GM19468 (cell line): Measurements from ENCODE around the gene DHX8.
A peak's percentile ranks its signal among the peaks of the same experiment; 100 is the strongest.
"Not testable (repeated sequence)": the region's sequence is repeated elsewhere in the genome, so short reads cannot be mapped to it uniquely, and the experiment has no call there.

Source experiments
- ATAC-seq: cut with Tn5 transposase; IDR thresholded peaks from one replicate; pipeline ENCODE4 v1.9.1; 2021; ENCODE audit warnings: mild to moderate bottlenecking, moderate library complexity, moderate number of reproducible peaks; ENCODE audit not compliant: unreplicated experiment; ENCODE audit errors: extremely low read depth

Gene DHX8

DNA sequence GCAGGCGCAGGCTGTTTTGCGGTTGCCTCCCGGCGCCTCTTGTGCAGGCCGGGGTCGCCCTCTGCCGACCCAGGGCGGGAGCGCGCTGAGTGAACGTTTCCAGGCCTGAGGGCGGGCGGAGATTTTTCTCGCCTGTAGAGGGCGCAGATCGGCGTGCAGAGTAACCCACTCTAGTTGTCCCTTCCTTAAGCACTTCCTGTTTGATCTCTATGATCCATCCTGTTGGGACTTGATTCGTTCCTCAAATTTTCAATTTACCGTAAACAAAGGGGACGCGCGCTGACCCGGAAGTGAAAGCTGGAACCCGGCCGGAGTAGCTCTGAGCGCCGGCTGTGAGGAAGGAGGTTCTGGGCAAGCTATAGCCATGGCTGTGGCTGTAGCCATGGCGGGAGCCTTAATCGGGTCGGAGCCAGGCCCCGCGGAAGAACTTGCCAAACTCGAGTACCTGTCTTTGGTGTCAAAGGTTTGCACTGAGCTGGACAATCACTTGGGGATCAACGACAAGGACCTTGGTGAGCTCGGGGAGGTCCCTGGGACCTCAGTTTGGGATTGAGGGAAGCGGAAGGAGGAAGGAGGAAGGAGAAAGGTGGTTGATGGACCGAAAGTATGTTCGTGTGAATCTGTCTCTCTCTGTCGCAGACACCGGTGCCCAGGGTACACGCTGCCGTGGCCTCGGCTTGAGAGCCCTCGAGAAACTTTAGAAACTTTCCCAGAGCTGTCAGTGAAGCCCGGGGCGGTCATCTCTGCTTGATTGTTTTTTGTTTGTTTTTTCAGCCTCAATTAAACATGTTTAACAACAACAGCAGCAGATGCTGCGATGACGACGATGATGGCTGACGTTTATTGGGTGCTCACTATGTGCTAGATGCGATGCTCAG lies at the start of gene DHX8:
TSS of gene DHX8 (plus strand) at position 302 of the 878 bp plus-strand sequence. CDS start at position 365, 63 bp downstream.
- peak; percentile 87 for ATAC-seq

DNA sequence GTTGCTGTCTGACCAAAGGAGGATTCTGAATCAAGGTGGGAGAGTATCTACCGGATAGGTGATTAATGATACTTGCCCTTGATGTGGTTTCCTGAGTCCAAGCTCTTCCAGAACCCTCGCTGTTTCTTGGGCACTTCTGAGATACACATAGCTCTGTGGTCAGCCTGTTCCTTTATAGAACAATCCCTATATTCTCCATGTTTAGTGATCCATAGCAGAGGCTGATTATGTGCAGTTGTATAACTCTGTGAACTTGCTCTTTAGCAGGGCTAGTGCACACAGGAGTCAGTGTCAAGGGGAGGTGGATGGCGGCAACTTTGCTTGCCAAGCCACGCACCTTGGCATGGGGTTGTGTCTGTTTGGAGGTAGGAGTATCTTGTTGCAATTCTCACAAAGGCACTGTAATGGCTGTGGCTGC lies 48.9 kb upstream of the DHX8 start:
- ATAC-seq, result no peak

DNA sequence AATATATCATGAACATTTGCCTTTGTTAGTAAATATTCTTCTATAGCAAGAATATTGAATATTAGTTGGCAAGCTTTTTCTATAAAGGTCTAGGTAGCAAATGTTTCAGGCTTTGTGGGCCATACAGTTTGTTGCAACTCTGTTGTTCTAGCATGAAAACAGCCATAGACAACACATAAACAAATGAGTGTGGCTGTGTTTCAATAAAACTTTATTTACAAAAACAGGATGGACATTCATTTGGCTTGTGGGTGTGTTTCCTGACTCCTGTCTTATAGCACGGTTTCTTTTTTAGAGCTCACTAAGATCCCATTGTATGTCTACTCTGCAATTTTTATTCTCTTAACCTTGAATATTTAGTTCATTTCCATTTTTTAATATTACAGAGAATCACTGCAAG lies 46.0 kb upstream of the DHX8 start:
- ATAC-seq, result no peak

DNA sequence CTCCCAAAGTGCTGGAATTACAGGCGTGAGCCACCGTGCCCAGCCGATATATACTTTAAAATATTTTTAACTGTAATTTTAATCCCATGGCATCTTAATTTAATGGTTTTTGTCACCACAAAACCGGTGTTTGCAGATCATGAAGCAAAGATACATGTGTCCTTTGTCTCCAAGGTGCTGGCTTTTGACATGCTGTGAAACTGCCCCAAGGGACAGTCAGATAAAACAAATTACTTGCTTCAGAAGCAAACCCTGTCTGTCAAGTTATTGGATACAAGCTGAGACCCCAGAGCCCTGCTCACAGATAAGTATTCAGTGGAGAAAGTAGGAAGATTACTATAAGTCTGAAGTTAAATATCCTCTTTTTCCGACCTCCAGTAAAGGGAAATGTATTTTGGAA lies 45.1 kb upstream of the DHX8 start:
- ATAC-seq, result no peak

DNA sequence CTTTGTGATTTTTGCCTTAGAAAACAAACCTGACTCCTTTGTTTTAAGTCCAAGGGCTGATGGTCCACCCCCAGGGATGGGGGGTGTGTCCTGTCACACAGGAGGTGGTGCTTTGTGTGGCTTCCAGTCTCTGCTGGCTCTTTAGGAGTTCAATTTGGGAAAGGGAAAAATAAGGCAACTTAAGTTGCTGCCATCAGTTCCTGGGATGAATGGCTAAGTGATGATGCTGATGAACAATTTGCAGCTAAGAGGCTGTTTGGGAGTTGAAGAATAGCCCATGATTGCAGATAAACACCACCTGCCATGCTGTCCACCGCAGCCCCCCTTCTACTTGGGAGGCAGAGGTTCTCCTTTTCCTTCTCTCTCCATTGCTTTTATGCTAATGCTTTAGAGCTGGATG lies 44.7 kb upstream of the DHX8 start:
- ATAC-seq, result no peak

DNA sequence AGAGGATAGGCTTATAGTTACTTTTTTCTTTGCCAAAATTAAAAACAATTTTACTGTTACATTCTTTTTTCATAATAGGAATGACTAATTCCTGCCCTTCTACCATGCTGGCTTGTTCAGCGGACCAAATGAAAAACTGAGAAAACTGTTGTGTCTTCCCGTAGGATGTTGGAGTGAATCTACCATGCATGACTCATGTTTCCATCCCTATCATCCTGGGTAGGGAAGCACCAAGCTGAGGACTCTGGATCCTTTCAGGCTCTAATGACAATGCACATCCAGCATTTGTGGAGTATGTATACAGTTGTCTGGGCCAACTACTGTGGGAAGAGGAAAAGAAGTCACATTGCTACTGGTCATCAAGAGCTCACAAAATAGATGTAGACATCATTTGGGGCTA lies 41.1 kb upstream of the DHX8 start:
- ATAC-seq, result no peak

DNA sequence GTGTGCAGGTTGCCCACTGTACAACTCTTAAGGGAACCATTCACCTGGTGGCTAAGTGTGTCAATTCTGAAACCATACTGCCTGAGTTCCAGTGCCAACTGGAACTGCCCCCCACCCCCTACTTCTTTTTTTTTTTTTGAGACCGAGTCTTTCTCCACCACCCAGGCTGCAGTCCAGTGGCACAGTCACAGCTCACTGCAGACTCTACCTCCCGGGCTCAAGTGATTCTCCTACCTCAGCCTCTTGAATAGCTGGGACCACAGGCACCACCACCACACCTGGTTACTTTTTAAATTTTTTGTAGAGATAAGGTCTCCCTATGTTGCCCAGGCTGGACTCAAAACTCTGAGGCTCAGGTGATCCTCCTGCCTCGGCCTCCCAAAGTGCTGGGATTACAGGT lies 40.4 kb upstream of the DHX8 start:
- ATAC-seq, result no peak

DNA sequence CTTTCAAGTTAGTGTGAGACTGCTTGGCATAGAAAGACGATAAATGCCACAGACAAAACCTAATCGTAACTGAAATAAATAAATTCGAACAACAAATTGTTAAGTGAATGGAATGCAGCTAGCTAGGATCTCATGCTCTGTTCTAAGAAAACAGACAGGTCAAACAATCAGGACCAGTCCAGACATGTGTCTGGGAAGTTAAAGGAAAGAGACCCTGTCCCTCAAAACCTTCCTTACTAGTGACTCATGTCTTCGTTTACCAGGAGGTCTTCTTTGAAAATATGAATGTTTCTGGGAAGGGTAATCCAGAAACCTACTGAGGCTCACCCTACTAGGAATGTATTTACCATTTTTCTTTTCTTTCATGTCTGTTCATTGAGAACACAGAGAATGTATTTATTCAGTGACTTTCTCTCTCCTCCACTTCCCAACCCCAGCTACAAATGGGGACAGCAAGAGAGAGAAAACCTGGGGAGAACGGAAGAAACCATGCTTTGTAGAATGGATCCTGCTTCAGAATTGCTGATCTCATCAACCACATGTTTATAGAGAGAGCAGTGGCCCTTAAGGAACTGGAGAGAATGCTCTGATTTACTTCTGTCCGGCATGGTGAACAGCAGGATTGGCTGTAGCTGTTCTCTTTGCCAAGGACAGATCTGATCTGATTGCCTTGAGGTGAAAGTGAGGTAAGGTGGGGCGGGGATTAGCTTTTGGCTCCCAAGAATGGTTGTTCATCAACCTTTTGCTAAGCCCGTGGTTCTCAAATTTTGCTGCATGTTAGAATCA lies 39.4 kb upstream of the DHX8 start:
- no peak for ATAC-seq

DNA sequence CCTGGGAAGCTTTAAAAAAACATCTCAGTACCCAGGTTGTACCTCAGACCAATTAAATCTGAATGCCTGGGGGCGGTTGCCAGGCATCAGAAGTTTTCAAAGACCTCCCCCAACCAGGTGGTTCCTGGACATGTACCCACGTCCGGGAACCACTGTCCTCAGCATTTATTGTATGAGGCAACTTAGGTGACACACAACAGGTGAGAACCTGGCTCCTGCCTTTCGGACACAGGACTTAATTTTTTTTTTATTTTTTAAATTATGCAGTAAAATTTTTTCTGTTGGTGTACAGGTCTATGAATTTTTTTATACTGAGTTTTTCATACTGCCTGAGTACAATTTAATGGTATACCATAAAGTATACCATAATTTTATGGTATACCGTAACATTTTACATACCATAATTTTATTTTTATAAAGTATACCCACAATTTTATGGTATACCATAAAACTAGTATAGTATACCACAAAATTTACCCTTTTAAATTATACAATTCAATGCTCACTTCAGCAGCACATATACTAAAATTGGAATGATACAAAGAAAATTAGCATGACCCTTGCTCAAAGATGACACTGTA lies 38.7 kb upstream of the DHX8 start:
- ATAC-seq, result no peak

DNA sequence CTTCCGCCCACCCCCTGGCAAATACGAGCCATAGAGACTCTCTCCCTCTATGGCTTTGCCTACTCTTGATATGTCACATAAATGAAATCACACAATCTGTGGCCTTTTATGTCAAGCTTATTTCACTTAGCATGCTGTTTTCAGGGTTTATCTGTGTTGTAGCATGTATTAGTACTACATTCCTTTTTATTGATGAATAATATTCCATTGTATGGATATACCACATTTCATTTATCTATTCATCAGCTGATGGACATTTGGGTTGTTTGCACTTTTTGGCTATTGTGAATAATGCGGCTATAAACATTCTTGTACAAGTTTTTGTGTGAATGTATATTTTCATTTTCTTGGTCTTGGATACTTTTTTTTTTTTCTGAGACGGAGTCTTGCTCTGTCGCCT lies 37.0 kb upstream of the DHX8 start:
- no peak for ATAC-seq

DNA sequence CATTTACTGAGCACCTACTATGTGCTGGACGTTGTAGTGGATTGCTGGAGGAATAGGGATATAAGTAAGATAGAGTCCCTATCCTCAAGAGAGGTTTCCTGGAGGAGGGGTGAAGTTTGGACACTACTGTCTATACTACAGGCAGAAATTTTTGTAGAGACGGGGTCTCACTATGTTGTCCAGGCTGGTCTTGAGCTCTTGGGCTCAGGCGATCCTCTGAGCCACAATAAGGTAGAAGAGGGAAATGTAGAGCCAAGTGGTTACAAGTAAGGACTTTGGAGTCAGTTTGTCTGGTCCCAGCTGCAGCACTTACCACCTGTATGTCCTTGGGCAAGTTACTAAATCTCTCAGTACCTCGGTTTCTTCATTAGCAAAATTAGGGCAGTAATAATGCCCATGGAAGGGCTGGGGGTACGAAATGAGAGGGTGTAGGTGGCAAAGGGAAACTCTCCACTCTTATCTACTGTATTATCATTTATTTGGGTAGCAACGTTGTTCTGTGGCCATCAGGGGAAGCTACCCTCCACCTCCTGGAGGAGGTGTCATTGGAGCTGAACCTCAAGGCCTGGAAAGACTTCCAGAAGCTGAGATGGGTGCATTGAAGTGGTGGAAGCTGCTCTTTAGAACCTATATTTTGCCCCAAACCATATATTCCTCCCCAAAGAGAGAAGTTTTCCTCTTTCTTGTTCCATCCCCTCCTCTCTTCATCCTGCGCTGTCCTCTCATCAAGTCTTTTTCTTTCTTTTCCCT lies 34.9 kb upstream of the DHX8 start:
- ATAC-seq, result no peak

DNA sequence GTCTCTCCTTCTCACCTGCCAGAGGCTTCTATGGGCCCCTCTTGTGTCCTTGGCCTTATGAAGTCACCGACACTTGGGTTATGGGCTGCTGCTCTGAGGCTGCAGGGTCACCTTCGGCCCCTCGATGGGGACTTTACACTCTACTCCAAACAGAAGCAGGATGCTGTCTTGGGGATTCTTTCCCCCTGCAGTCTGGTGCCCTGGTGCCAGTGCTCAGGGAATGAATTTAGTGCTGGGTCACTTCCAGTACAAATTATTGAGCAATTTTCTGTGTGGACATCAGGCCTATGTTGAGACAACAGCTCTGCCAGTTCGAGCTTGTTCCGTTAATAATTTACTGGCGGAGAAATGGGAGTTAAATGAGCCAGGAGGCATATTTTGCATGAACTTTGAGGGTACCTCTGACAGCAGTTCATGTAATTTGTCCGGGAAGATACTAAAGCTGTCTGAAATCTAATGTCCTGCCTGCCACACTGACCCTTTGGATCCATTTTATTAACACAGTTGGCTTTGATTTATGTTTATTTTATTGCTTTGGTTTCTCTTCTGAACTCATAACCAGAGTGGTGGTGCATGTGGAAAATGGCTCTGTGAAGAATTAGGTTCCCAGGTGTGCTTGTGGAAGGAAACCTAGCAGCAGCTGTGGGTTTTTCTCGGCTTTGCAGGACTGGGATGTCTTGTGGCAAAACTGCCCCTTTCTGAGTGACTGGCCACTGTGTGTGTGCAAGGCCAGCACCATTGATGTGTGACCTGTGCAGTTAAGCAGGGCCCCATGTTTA lies 34.1 kb upstream of the DHX8 start:
- ATAC-seq, result no peak

DNA sequence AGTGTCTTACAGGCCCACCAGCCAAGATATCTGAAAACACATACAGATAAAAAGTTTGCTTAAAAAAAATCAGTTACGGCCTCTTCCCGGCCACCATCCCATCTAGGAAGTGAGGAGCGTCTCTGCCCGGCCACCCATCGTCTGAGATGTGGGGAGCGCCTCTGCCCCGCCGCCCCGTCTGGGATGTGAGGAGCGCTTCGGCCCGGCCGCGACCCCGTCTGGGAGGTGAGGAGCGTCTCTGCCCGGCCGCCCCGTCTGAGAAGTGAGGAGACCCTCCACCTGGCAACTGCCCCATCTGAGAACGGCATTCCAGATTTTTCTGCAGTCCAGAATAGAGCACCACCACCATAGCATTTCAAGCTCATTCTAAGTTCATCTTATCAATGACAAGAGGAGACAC lies 33.0 kb upstream of the DHX8 start:
- not testable (repeated sequence) for ATAC-seq

DNA sequence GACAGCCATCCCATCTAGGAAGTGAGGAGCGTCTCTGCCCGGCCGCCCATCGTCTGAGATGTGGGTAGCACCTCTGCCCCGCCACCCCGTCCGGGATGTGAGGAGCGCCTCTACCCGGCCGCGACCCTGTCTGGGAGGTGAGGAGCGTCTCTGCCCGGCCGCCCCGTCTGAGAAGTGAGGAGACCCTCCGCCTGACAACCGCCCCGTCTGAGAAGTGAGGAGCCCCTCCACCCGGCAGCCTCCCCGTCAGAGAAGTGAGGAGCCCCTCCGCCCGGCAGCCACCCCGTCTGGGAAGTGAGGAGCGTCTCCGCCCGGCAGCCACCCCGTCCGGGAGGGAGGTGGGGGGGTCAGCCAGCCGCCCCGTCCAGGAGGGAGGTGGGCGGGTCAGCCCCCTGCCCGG lies 32.0 kb upstream of the DHX8 start:
- not testable (repeated sequence) for ATAC-seq

DNA sequence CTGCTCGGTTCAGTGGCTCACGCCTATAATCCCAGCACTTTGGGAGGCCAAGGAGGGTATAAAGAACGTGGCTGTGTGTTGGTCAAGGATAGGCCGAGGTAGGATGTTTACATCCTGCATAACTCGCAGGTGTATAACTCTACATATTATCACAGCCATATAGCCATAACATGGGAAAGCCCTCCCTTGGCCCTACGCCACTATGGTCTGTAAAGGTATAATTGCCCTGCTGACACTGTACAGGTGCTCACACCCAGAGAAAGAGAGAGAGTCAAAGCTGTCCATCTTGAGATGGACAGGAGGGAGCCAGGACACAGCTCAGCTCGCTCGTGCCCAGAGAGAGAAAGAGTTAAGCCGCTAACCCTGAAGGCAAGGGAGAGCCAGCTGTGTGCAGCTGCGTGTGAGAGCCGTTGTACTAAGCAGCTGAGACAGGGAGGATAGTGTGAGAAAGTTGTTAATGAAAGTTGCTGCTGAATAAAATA lies 30.4 kb upstream of the DHX8 start:
- ATAC-seq, result no peak

DNA sequence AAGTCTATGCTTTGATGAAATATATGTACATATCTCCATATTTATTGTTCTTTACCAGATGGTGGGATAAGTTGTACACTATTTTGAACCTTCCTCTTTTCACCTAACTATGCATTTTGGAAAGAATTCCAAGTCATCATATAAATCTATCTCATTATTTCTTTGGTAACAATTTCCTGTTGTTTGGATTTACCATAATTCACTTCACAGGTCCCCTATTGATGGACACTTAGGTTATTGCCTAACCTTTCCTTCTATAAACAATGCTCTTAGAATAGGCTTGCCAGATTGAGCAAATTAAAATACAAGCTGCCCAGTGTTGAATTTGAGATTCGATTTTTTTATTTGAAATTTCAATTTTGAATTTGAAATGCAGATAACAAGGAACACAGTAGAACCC lies 28.9 kb upstream of the DHX8 start:
- no peak for ATAC-seq

DNA sequence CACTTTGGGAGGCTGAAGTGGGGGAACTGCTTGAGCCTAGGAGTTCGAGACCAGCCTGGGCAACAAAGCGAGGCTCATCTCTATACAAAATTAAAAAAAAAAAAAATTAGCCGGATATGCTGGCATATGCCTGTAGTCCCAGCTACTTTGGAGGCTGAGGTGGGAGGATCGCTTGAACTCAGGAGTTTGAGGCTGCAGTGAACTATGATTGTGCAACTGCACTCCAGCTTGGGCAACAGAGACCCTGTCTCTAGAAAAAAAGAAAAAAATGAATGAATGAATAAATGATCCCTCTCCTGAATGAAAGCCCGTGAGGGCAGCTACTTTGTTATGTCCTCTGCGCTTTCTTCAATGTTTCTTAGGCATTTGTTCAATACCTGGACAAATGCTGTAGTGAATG lies 27.7 kb upstream of the DHX8 start:
- no peak for ATAC-seq

DNA sequence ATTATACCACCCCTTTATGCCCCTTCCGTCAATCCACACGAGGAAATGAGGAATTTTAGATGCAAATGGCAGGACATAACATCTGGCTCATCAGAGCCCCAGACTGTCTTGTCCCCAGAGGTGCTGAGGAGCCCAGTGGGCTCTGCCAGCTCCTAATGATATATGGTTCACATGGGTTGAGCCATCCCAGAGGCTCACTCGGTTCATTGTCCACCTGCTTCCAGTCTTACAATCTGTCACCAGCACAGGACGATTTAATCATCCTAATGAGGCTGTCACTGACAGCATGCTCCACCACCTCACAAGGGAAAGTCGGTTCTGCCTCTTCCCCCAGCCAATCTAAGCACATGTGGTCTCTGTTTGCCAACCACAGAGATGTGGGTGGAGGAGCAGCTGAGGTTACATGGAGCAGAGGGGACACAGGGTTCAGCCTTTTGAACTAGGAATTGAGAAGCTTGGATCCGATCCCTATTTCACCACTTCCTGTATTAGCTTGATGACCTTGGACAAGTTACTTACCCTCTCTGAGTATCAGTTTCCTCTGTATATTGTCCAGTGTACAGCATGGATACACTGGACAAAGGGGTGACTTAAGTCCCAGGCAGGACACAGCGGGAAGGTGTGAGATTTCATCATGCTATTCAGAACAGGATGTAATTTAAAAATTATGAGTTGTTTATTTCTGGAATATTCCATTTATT lies 27.0 kb upstream of the DHX8 start:
- no peak for ATAC-seq

DNA sequence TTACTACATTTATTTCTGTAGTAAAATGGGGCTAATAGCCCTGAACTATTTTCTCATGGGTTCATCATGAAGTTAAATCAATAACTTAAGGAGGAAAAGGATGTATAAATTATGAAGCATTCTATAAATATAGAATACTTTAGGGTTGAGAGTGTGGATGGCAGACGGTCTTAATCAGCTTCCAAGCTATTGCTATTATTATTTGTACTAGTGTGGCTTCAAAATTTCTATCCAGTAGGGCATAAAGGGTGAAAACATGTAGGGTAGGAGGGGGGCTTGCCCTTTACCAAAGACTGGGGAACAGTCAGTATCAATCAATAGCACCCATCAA lies 26.4 kb upstream of the DHX8 start:
- no peak for ATAC-seq
